ENCODE measurements around the gene ZNF682. TPM values are rescaled to one million over a fixed set of nuclear protein-coding genes. Genes with fewer than 3 reads are reported as not detected.
"Not testable (repeated sequence)": the region's sequence is repeated elsewhere in the genome, so short reads cannot be mapped to it uniquely, and the experiment has no call there.

Gene ZNF682
- polyA plus RNA-seq = 1 to 10 TPM; 2.7 to 6.2 TPM

GRCh38 chr19:20039203-20039723 lies at the start of gene ZNF682:
Gene ZNF682 (minus strand): TSS chr19:20039505. CDS start chr19:20039345, 160 bp downstream.
- Histone ChIP-seq H3K27me3 (ENCODE audit: control insufficient read depth in 1 of 2, insufficient read depth in 2 of 2, low read length in 2 of 2) (no peaks in the 10 kb centered on the region), H3K4me3 (ENCODE audit: low read depth in 1 of 2, low read length in 2 of 2) (peak within 1 kb of the TSS; percentile 81), H3K9me3 (ENCODE audit: control insufficient read depth in 2 of 2, insufficient read depth in 1 of 2, low read depth in 1 of 2, low read length in 1 of 2) (no peaks in the 10 kb centered on the region), H3K36me3 (ENCODE audit: control insufficient read depth in 2 of 2, insufficient read depth in 2 of 2, low read length in 1 of 2) (no peaks in the 10 kb centered on the region), H3K27ac (ENCODE audit: low read depth in 2 of 2, low read length in 1 of 2) (peak within 1 kb of the TSS; percentile 54 to 87), H3K4me1 (ENCODE audit: control insufficient read depth in 2 of 2, insufficient read depth in 2 of 2, low read length in 1 of 2) (no peaks in the 10 kb centered on the region)
- WGBS, 2 donors = 1% methylated on average over 25 of the region's 25 CpGs

GRCh38 chr19:20082876-20083275 lies 43.6 kb upstream of the ZNF682 start:
- 71 to 74% methylated on average over 7 of the region's 7 CpGs for WGBS, 2 donors
- not testable (repeated sequence) for H3K4me1 ChIP-seq (ENCODE audit: control insufficient read depth in 2 of 2, insufficient read depth in 2 of 2, low read length in 1 of 2); H3K4me3 ChIP-seq (ENCODE audit: low read depth in 1 of 2, low read length in 2 of 2)

GRCh38 chr19:20082232-20082833 lies 43.0 kb upstream of the ZNF682 start:
- WGBS, 2 donors = 64 to 82% methylated on average over 3 of the region's 3 CpGs
- H3K36me3 ChIP-seq (ENCODE audit: control insufficient read depth in 2 of 2, insufficient read depth in 2 of 2, low read length in 1 of 2); H3K9me3 ChIP-seq (ENCODE audit: control insufficient read depth in 2 of 2, insufficient read depth in 1 of 2, low read depth in 1 of 2, low read length in 1 of 2); H3K27me3 ChIP-seq (ENCODE audit: control insufficient read depth in 1 of 2, insufficient read depth in 2 of 2, low read length in 2 of 2); H3K4me3 ChIP-seq (ENCODE audit: low read depth in 1 of 2, low read length in 2 of 2); H3K27ac ChIP-seq (ENCODE audit: low read depth in 2 of 2, low read length in 1 of 2); H3K4me1 ChIP-seq (ENCODE audit: control insufficient read depth in 2 of 2, insufficient read depth in 2 of 2, low read length in 1 of 2): not testable (repeated sequence)

More at GRCh38 chr19:20082876-20083275, 43.6 kb upstream of the ZNF682 start:
- not testable (repeated sequence) for H3K36me3 ChIP-seq (ENCODE audit: control insufficient read depth in 2 of 2, insufficient read depth in 2 of 2, low read length in 1 of 2); H3K27ac ChIP-seq (ENCODE audit: low read depth in 2 of 2, low read length in 1 of 2); H3K27me3 ChIP-seq (ENCODE audit: control insufficient read depth in 1 of 2, insufficient read depth in 2 of 2, low read length in 2 of 2); H3K9me3 ChIP-seq (ENCODE audit: control insufficient read depth in 2 of 2, insufficient read depth in 1 of 2, low read depth in 1 of 2, low read length in 1 of 2)

- 66 to 72% methylated on average over 3 of the region's 3 CpGs for WGBS, 2 donors
- Histone ChIP-seq H3K36me3 (ENCODE audit: control insufficient read depth in 2 of 2, insufficient read depth in 2 of 2, low read length in 1 of 2) (no peaks in the 10 kb centered on the region), H3K4me3 (ENCODE audit: low read depth in 1 of 2, low read length in 2 of 2) (no peak overlapping the region), H3K27ac (ENCODE audit: low read depth in 2 of 2, low read length in 1 of 2) (no peak overlapping the region), H3K9me3 (ENCODE audit: control insufficient read depth in 2 of 2, insufficient read depth in 1 of 2, low read depth in 1 of 2, low read length in 1 of 2) (no peaks in the 10 kb centered on the region), H3K4me1 (ENCODE audit: control insufficient read depth in 2 of 2, insufficient read depth in 2 of 2, low read length in 1 of 2) (no peaks in the 10 kb centered on the region), H3K27me3 (ENCODE audit: control insufficient read depth in 1 of 2, insufficient read depth in 2 of 2, low read length in 2 of 2) (no peaks in the 10 kb centered on the region)
Observed at GRCh38 chr19:20080656-20081055, 41.4 kb upstream of the ZNF682 start.

- Histone ChIP-seq H3K27ac (ENCODE audit: low read depth in 2 of 2, low read length in 1 of 2) (no peak overlapping the region), H3K36me3 (ENCODE audit: control insufficient read depth in 2 of 2, insufficient read depth in 2 of 2, low read length in 1 of 2) (no peaks in the 10 kb centered on the region), H3K4me1 (ENCODE audit: control insufficient read depth in 2 of 2, insufficient read depth in 2 of 2, low read length in 1 of 2) (no peaks in the 10 kb centered on the region), H3K9me3 (ENCODE audit: control insufficient read depth in 2 of 2, insufficient read depth in 1 of 2, low read depth in 1 of 2, low read length in 1 of 2) (no peaks in the 10 kb centered on the region), H3K27me3 (ENCODE audit: control insufficient read depth in 1 of 2, insufficient read depth in 2 of 2, low read length in 2 of 2) (no peaks in the 10 kb centered on the region), H3K4me3 (ENCODE audit: low read depth in 1 of 2, low read length in 2 of 2) (no peak overlapping the region)
- WGBS, 2 donors = 69 to 76% methylated on average over 8 of the region's 8 CpGs
Observed at GRCh38 chr19:20079476-20079875, 40.2 kb upstream of the ZNF682 start.

GRCh38 chr19:20078581-20079031 lies 39.3 kb upstream of the ZNF682 start:
- H3K27me3 ChIP-seq (ENCODE audit: control insufficient read depth in 1 of 2, insufficient read depth in 2 of 2, low read length in 2 of 2) = no peaks in the 10 kb centered on the region
- no peaks in the 10 kb centered on the region for H3K36me3 ChIP-seq (ENCODE audit: control insufficient read depth in 2 of 2, insufficient read depth in 2 of 2, low read length in 1 of 2)
- no peaks in the 10 kb centered on the region for H3K9me3 ChIP-seq (ENCODE audit: control insufficient read depth in 2 of 2, insufficient read depth in 1 of 2, low read depth in 1 of 2, low read length in 1 of 2)
- WGBS, 2 donors = 2 to 3% methylated on average over 19 of the region's 19 CpGs
- H3K27ac ChIP-seq (ENCODE audit: low read depth in 2 of 2, low read length in 1 of 2) = no peak overlapping the region
- no peaks in the 10 kb centered on the region for H3K4me1 ChIP-seq (ENCODE audit: control insufficient read depth in 2 of 2, insufficient read depth in 2 of 2, low read length in 1 of 2)
- peak overlapping the region; percentile 58 to 67 for H3K4me3 ChIP-seq (ENCODE audit: low read depth in 1 of 2, low read length in 2 of 2)

- H3K36me3 ChIP-seq (ENCODE audit: control insufficient read depth in 2 of 2, insufficient read depth in 2 of 2, low read length in 1 of 2) = no peaks in the 10 kb centered on the region
- H3K27ac ChIP-seq (ENCODE audit: low read depth in 2 of 2, low read length in 1 of 2) = peak within 1 kb of the TSS in 1 of 2 donors; percentile 26
- no peaks in the 10 kb centered on the region for H3K9me3 ChIP-seq (ENCODE audit: control insufficient read depth in 2 of 2, insufficient read depth in 1 of 2, low read depth in 1 of 2, low read length in 1 of 2)
- 2 to 3% methylated on average over 28 of the region's 28 CpGs for WGBS, 2 donors
- H3K4me1 ChIP-seq (ENCODE audit: control insufficient read depth in 2 of 2, insufficient read depth in 2 of 2, low read length in 1 of 2) = no peaks in the 10 kb centered on the region
- no peaks in the 10 kb centered on the region for H3K27me3 ChIP-seq (ENCODE audit: control insufficient read depth in 1 of 2, insufficient read depth in 2 of 2, low read length in 2 of 2)
- peak within 1 kb of the TSS; percentile 58 to 67 for H3K4me3 ChIP-seq (ENCODE audit: low read depth in 1 of 2, low read length in 2 of 2)
Observed at GRCh38 chr19:20077791-20078463, 38.6 kb upstream of the ZNF682 start, which contains the start of gene ZNF90. Gene ZNF90 (plus strand): TSS chr19:20078000. CDS start chr19:20078133, 133 bp downstream.

GRCh38 chr19:20072936-20073335 lies 33.6 kb upstream of the ZNF682 start:
- no peaks in the 10 kb centered on the region for H3K9me3 ChIP-seq (ENCODE audit: control insufficient read depth in 2 of 2, insufficient read depth in 1 of 2, low read depth in 1 of 2, low read length in 1 of 2)
- H3K27me3 ChIP-seq (ENCODE audit: control insufficient read depth in 1 of 2, insufficient read depth in 2 of 2, low read length in 2 of 2) = no peaks in the 10 kb centered on the region
- 91 to 94% methylated on average over 5 of the region's 5 CpGs for WGBS, 2 donors
- no peaks in the 10 kb centered on the region for H3K4me1 ChIP-seq (ENCODE audit: control insufficient read depth in 2 of 2, insufficient read depth in 2 of 2, low read length in 1 of 2)
- no peak overlapping the region for H3K27ac ChIP-seq (ENCODE audit: low read depth in 2 of 2, low read length in 1 of 2)
- H3K4me3 ChIP-seq (ENCODE audit: low read depth in 1 of 2, low read length in 2 of 2) = no peak overlapping the region
- no peaks in the 10 kb centered on the region for H3K36me3 ChIP-seq (ENCODE audit: control insufficient read depth in 2 of 2, insufficient read depth in 2 of 2, low read length in 1 of 2)

GRCh38 chr19:20070691-20071090 lies 31.4 kb upstream of the ZNF682 start:
- WGBS, 2 donors = 63 to 65% methylated on average over 2 of the region's 2 CpGs
- Histone ChIP-seq H3K36me3 (ENCODE audit: control insufficient read depth in 2 of 2, insufficient read depth in 2 of 2, low read length in 1 of 2) (no peaks in the 10 kb centered on the region), H3K27ac (ENCODE audit: low read depth in 2 of 2, low read length in 1 of 2) (no peak overlapping the region)

More at GRCh38 chr19:20070691-20071090, 31.4 kb upstream of the ZNF682 start:
- Histone ChIP-seq H3K9me3 (ENCODE audit: control insufficient read depth in 2 of 2, insufficient read depth in 1 of 2, low read depth in 1 of 2, low read length in 1 of 2) (no peaks in the 10 kb centered on the region), H3K27me3 (ENCODE audit: control insufficient read depth in 1 of 2, insufficient read depth in 2 of 2, low read length in 2 of 2) (no peaks in the 10 kb centered on the region), H3K4me1 (ENCODE audit: control insufficient read depth in 2 of 2, insufficient read depth in 2 of 2, low read length in 1 of 2) (no peaks in the 10 kb centered on the region), H3K4me3 (ENCODE audit: low read depth in 1 of 2, low read length in 2 of 2) (no peak overlapping the region)

Measured in esophagus (tissue), 2 donors.